Astrocyte of the cerebellum (primary cell): Measurements from ENCODE around the gene CELA3A.
"Not testable (repeated sequence)": the region's sequence is repeated elsewhere in the genome, so short reads cannot be mapped to it uniquely, and the experiment has no call there.

Experiments
- DNase-seq: peaks from one replicate; pipeline ENCODE4 v3.0.0-alpha.2; 2011; ENCODE audit warnings: low read depth
- H3K4me3 ChIP-seq: 2 replicates; pipeline ENCODE4 v1.5.1; 2011; ENCODE audit warnings: mild to moderate bottlenecking, low read depth, low read length, moderate library complexity
- CTCF ChIP-seq: IDR thresholded peaks from 2 replicates; pipeline ENCODE4 v1.5.1; 2012; ENCODE audit warnings: low read length, low read depth, moderate library complexity, mild to moderate bottlenecking; ENCODE audit errors: missing control alignments
- in situ Hi-C: cut with HindIII; loops from 2 replicates; pipeline ENCODE4 v1.10.0; 2017; ENCODE audit warnings: low sequenced_read_pairs

Gene CELA3A

GRCh38 chr1:22005261-22006149, 4.0 kb downstream of the CELA3A start:
- H3K4me3 ChIP-seq, in situ Hi-C loops, DNase-seq: not testable (repeated sequence)
- TF ChIP-seq CTCF: peak; percentile 29

- in situ Hi-C loops, DNase-seq: not testable (repeated sequence)
Observed at GRCh38 chr1:22006736-22007135, 5.3 kb downstream of the CELA3A start.

GRCh38 chr1:22007262-22007661, 5.8 kb downstream of the CELA3A start:
- DNase-seq, H3K4me3 ChIP-seq, in situ Hi-C loops: not testable (repeated sequence)

More at GRCh38 chr1:22006736-22007135, 5.3 kb downstream of the CELA3A start:
- H3K4me3 ChIP-seq: not testable (repeated sequence)

- in situ Hi-C loops, H3K4me3 ChIP-seq, DNase-seq: not testable (repeated sequence)
Observed at GRCh38 chr1:22009566-22009965, 8.1 kb downstream of the CELA3A start.

- DNase-seq, in situ Hi-C loops, H3K4me3 ChIP-seq: not testable (repeated sequence)
Observed at GRCh38 chr1:22012752-22013151, 11.3 kb downstream of the CELA3A start.

- H3K4me3 ChIP-seq, in situ Hi-C loops, DNase-seq: not testable (repeated sequence)
Observed at GRCh38 chr1:22014575-22015206, 13.2 kb downstream of the CELA3A start.

- H3K4me3 ChIP-seq: no peak overlapping the region
- TF ChIP-seq CTCF: peak; percentile 56
- in situ Hi-C loops: no loop called here
- peak; percentile 72 for DNase-seq
Observed at GRCh38 chr1:22018583-22019559, 17.4 kb downstream of the CELA3A start.

- no peak for TF ChIP-seq CTCF
- in situ Hi-C loops: no loop called here
- H3K4me3 ChIP-seq: no peak overlapping the region
- no peak for DNase-seq
Observed at GRCh38 chr1:22021061-22021460, 19.6 kb downstream of the CELA3A start.
